Activated gamma-delta T cell treated with Interleukin-2 at 50 U/mL for 16 hours (primary cell): ENCODE results near the gene DDN.

ENCODE experiments used
- DNase-seq: peaks from one replicate; pipeline ENCODE4 v3.0.0-alpha.2; 2020

Gene DDN

GRCh38 chr12:48961801-48962200 lies 37.4 kb downstream of the DDN start:
- DNase-seq: no peak

GRCh38 chr12:48961331-48961730 lies 37.8 kb downstream of the DDN start:
- no peak for DNase-seq

GRCh38 chr12:48960834-48961233 lies 38.3 kb downstream of the DDN start:
- DNase-seq: no peak

- DNase-seq: no peak
Measured at GRCh38 chr12:48958049-48958388, 41.2 kb downstream of the DDN start.

- DNase-seq: peak; percentile 91
Measured at GRCh38 chr12:48957141-48958048, 41.8 kb downstream of the DDN start, which contains the start of gene ARF3. ARF3 (minus strand) TSS chr12:48957487; CDS start chr12:48941095, 16,392 bp downstream.

GRCh38 chr12:48956279-48957140 lies 42.7 kb downstream of the DDN start:
- DNase-seq: no peak

GRCh38 chr12:48954841-48955501 lies 44.2 kb downstream of the DDN start:
- DNase-seq: no peak

GRCh38 chr12:48954061-48954460 lies 45.1 kb downstream of the DDN start:
- DNase-seq: no peak

- DNase-seq: no peak
Measured at GRCh38 chr12:48952691-48953090, 46.5 kb downstream of the DDN start.

GRCh38 chr12:48947727-48948126 lies 51.4 kb downstream of the DDN start:
- DNase-seq: no peak

- no peak for DNase-seq
Measured at GRCh38 chr12:48946943-48947342, 52.2 kb downstream of the DDN start.

GRCh38 chr12:48946205-48946604 lies 53.0 kb downstream of the DDN start:
- DNase-seq: no peak
